ENCODE measurements around the gene SLC37A1.

DNA sequence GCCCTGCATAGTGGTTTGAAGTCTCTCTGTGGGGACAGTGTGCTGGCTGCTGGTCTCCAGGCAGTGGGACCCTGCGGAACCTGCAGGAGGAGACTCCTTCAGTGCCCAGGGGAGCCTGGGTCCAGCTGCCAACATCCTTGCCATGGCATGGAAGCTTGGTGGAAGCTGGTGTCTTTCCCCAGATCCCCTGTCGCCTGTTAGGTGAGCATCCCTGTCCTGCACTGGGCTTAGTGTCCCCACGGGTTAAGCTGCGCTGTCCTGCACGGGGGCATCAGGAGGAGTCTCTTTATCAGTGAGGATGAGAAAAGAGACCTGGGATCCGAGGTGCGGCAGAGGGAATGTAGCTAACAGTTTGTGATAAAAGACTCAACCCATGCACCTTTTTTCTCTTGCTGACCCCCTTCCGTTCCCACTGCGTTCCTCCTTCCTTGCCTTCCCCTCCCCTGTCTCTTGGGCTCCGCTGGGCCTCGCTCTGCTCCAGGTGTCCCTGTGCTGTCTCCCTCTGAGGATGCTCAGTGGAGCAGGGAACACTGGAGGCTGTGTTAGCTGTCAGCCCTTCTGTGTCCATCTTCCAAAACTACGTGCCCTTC is 59.3 kb downstream of the SLC37A1 start:
- TF ChIP-seq, protein P1, sequence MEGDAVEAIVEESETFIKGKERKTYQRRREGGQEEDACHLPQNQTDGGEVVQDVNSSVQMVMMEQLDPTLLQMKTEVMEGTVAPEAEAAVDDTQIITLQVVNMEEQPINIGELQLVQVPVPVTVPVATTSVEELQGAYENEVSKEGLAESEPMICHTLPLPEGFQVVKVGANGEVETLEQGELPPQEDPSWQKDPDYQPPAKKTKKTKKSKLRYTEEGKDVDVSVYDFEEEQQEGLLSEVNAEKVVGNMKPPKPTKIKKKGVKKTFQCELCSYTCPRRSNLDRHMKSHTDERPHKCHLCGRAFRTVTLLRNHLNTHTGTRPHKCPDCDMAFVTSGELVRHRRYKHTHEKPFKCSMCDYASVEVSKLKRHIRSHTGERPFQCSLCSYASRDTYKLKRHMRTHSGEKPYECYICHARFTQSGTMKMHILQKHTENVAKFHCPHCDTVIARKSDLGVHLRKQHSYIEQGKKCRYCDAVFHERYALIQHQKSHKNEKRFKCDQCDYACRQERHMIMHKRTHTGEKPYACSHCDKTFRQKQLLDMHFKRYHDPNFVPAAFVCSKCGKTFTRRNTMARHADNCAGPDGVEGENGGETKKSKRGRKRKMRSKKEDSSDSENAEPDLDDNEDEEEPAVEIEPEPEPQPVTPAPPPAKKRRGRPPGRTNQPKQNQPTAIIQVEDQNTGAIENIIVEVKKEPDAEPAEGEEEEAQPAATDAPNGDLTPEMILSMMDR (IDR thresholded peaks at IDR 0.05 in 8 of 11, conservative IDR thresholded peaks at IDR 0.05 in 3 of 11) = no peak
- TF ChIP-seq POLR2A (IDR thresholded peaks at IDR 0.05) = no peak

All from spleen (tissue), 7 donors.